ENCODE measurements around the gene TBC1D4. TPM values are rescaled to one million over a fixed set of nuclear protein-coding genes. Genes with fewer than 3 reads are reported as not detected.

Gene TBC1D4
- total RNA-seq, 4 donors from 2014 or later: 20.2 to 74.7 (median 30.9) TPM

DNA sequence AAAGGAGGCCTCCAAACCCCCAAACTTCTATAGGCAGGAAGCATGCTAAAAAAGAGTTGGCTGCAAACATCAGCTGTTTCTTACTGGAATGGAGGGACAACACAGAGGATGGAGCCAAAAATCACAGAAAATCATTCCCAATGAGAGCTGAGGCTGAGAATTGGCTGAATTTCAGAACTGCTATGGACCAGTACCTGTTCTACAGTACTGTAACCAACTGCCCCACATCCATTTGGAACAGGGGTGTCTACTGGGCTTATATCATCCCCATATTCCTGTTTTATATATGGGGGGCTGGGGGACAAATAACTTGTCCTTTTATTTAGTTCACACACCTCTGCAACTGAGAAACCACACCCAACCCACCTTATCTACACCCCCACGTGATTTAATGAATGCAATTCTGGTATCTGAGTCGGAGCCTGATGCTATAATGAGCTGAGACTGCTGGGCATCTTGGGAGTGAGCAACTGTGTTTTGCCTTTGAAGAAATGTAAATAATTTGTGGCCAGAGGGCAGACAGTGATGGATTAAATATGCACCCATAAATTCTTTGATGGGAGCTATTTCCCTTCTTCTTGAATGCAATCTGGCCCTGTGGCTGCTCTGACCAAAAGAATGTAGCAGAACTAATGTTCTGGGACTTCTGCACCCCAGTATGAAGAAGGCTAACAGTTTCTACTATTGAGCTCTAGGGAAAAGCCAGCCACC is 82.6 kb downstream of the TBC1D4 start:
- no peak for DNase-seq
- Histone ChIP-seq H3K36me3 (no peaks in the 10 kb centered on the region), H3K9me3 (no peaks in the 10 kb centered on the region), H3K27me3 (no peaks in the 10 kb centered on the region), H3K4me3 (no peak overlapping the region), H3K4me1 (no peaks in the 10 kb centered on the region), H3K27ac (no peak overlapping the region)
- intact Hi-C loops (cut with DNase I; ENCODE audit: low total_unique reads): no loop called here
- TF ChIP-seq, protein P1, sequence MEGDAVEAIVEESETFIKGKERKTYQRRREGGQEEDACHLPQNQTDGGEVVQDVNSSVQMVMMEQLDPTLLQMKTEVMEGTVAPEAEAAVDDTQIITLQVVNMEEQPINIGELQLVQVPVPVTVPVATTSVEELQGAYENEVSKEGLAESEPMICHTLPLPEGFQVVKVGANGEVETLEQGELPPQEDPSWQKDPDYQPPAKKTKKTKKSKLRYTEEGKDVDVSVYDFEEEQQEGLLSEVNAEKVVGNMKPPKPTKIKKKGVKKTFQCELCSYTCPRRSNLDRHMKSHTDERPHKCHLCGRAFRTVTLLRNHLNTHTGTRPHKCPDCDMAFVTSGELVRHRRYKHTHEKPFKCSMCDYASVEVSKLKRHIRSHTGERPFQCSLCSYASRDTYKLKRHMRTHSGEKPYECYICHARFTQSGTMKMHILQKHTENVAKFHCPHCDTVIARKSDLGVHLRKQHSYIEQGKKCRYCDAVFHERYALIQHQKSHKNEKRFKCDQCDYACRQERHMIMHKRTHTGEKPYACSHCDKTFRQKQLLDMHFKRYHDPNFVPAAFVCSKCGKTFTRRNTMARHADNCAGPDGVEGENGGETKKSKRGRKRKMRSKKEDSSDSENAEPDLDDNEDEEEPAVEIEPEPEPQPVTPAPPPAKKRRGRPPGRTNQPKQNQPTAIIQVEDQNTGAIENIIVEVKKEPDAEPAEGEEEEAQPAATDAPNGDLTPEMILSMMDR (IDR thresholded peaks at IDR 0.05): no peak
- no peak for TF ChIP-seq POLR2A (IDR thresholded peaks at IDR 0.05)

- TF ChIP-seq, protein P1 (IDR thresholded peaks at IDR 0.05): no peak
- no peak for TF ChIP-seq POLR2A (IDR thresholded peaks at IDR 0.05)
- Histone ChIP-seq H3K27me3 (no peaks in the 10 kb centered on the region), H3K27ac (no peak overlapping the region), H3K9me3 (no peaks in the 10 kb centered on the region), H3K4me3 (no peak overlapping the region), H3K36me3 (no peaks in the 10 kb centered on the region), H3K4me1 (no peaks in the 10 kb centered on the region)
- intact Hi-C loops (cut with DNase I; ENCODE audit: low total_unique reads): no loop called here
- no peak for DNase-seq
Observed at GRCh38 chr13:75398072-75398471, 83.9 kb downstream of the TBC1D4 start.

DNA sequence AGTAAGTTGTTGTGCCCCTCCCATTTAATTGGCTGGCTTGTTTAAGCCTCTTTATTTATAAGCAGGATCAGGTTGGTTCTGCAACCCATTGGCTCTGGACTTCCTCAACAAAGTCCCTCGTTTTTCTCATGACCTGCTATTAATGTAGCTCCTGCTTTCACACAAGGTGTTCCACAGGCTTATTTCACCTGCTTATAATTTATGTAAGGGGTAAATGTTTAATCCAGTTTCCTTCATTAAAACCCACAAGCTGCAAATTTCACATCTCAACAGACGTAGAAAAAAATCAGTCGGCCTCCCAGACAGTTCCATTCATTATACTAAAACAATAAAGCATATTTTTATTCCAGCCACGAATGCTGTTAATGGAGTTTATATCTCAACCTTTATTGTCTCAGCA is 86.1 kb downstream of the TBC1D4 start:
- no peaks in the 10 kb centered on the region for H3K9me3 ChIP-seq
- no peaks in the 10 kb centered on the region for H3K27me3 ChIP-seq
- no peak overlapping the region for H3K27ac ChIP-seq
- no peak for TF ChIP-seq POLR2A (IDR thresholded peaks at IDR 0.05)
- TF ChIP-seq, protein P1 (IDR thresholded peaks at IDR 0.05): no peak
- no peaks in the 10 kb centered on the region for H3K36me3 ChIP-seq
- intact Hi-C loops (cut with DNase I; ENCODE audit: low total_unique reads): no loop called here
- H3K4me1 ChIP-seq: no peaks in the 10 kb centered on the region
- no peak overlapping the region for H3K4me3 ChIP-seq
- DNase-seq: no peak

GRCh38 chr13:75395066-75395465 is 86.9 kb downstream of the TBC1D4 start:
- Histone ChIP-seq H3K9me3 (no peaks in the 10 kb centered on the region), H3K27ac (no peak overlapping the region), H3K4me3 (no peak overlapping the region), H3K4me1 (no peaks in the 10 kb centered on the region), H3K36me3 (no peaks in the 10 kb centered on the region), H3K27me3 (no peaks in the 10 kb centered on the region)
- no peak for TF ChIP-seq POLR2A (IDR thresholded peaks at IDR 0.05)
- TF ChIP-seq, protein P1 (IDR thresholded peaks at IDR 0.05): no peak
- no peak for DNase-seq
- intact Hi-C loops (cut with DNase I; ENCODE audit: low total_unique reads): no loop called here

GRCh38 chr13:75393839-75394520 is 88.0 kb downstream of the TBC1D4 start:
- intact Hi-C loops (cut with DNase I; ENCODE audit: low total_unique reads): no loop called here
- Histone ChIP-seq H3K27ac (no peak overlapping the region), H3K4me1 (no peaks in the 10 kb centered on the region), H3K27me3 (no peaks in the 10 kb centered on the region), H3K9me3 (no peaks in the 10 kb centered on the region), H3K4me3 (no peak overlapping the region), H3K36me3 (no peaks in the 10 kb centered on the region)
- DNase-seq: no peak
- TF ChIP-seq, protein P1 (IDR thresholded peaks at IDR 0.05): no peak
- TF ChIP-seq POLR2A (IDR thresholded peaks at IDR 0.05): no peak

Measured in uterus (tissue), 4 donors.